Measurements from ENCODE around the gene KRTAP10-11.
"Not testable (repeated sequence)": the region's sequence is repeated elsewhere in the genome, so short reads cannot be mapped to it uniquely, and the experiment has no call there.

The KRTAP10-11 gene, protein sequence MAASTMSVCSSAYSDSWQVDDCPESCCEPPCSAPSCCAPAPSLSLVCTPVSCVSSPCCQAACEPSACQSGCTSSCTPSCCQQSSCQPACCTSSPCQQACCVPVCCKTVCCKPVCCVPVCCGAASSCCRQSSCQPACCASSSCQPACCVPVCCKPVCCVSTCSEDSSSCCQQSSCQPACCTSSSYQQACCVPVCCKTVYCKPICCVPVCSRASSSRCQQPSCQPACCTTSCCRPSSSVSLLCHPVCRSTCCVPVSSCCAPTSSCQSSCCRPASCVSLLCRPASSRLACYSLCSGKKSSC

DNA sequence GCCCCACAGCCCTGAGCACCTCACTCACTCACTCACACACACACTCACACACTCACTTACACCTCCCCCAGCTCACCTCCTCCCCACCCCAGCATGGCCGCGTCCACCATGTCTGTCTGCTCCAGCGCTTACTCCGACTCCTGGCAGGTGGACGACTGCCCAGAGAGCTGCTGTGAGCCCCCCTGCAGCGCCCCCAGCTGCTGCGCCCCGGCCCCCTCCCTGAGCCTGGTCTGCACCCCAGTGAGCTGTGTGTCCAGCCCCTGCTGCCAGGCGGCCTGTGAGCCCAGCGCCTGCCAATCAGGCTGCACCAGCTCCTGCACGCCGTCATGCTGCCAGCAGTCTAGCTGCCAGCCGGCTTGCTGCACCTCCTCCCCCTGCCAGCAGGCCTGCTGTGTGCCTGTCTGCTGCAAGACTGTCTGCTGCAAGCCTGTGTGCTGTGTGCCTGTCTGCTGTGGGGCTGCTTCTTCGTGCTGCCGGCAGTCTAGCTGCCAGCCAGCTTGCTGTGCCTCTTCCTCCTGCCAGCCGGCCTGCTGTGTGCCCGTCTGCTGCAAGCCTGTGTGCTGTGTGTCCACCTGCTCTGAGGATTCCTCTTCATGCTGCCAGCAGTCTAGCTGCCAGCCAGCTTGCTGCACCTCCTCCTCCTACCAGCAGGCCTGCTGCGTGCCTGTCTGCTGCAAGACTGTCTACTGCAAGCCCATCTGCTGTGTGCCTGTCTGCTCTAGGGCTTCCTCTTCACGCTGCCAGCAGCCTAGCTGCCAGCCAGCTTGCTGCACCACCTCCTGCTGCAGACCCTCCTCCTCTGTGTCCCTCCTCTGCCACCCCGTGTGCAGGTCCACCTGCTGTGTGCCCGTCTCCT, at the start of gene KRTAP10-11:
KRTAP10-11 (plus strand) TSS at position 49 of the 856 bp plus-strand sequence; CDS start at position 94, 45 bp downstream.
- not testable (repeated sequence) for DNase-seq (ENCODE audit: low spot score)

DNA sequence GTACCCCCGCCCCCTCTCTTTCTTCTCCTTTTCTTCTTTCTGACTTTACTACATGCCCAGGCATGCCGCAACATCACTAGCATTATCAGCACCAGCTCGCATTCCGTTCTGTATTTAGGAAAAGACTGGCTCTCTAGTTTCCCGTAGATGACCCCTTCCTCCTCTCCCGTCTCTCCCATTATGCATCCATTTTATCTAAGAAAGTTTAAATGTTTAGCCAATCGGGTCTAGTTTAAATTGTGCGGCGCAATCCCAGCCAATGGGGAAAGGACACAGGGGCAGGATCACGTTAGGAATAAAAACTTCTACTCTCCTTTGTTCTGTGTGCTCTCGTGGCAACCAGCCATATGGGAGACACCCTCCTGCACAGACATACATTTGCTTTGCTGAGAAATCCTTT, 48.2 kb upstream of the KRTAP10-11 start:
- DNase-seq (ENCODE audit: low spot score), result no peak

DNA sequence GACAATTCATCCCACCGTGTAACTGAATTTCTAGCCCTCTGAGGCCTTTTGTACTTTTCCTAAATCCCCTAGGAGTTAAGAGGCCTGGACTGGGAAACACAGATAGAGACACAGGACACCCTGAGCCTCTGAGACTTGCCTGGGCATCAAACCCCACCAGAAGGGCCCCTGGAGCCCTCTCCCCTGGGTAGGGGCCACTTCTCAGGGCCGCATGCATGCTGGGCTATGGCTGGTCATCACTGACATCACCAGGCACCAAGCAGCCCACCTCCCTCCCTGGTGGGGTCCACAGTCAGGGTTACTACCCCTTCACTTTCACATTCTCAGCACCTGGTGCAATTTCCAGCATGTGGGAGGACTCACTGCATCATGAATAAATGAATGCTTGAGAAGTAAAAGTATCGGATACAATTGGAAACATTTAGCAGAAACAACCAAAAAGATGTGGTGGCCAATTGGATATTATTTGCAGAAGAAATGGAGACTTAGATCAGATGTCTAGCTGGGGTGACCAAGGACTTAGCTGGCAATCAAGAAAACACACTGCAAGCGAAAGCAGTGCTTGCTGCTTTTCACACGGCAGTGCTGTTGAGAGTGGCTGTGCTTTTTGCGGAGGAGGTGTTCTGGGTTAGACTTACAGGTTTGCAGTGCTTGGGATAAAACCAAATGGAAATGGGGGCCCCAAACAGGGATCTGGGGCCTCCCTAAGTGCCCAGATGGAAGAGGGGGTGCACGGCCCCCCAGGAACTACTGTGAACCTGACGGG, 46.8 kb upstream of the KRTAP10-11 start:
- DNase-seq (ENCODE audit: low spot score), result no peak

DNA sequence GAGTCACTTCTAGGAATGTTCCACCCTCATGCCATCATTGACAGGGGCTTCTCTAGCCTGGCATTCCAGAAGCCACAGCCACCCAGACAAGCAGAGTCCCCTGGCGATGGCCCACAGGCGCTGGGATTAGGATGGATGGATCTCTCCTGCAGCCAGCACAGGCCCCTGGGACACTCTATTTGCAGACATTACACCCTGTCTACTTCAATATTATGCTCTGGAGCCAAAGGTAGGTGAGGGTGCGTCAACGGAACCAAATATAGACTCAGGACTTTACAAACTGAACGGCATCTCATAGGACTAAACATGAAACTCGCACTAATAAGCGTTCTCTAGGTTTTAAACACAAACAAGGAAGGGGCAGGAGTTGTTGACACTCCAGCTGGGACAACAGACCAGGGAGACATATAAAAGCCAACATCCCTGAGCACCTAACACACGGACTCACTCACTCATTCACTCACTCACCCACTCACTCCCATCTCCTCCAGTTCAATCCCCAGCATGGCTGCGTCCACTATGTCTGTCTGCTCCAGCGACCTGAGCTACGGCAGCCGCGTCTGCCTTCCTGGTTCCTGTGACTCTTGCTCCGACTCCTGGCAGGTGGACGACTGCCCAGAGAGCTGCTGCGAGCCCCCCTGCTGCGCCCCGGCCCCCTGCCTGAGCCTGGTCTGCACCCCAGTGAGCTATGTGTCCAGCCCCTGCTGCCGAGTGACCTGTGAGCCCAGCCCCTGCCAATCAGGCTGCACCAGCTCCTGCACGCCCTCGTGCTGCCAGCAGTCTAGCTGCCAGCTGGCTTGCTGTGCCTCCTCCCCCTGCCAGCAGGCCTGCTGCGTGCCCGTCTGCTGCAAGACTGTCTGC, 45.9 kb upstream of the KRTAP10-11 start, which contains the start of gene KRTAP10-7:
KRTAP10-7 (plus strand) TSS at position 480 of the 861 bp plus-strand sequence; CDS start at position 505, 25 bp downstream.
- not testable (repeated sequence) for DNase-seq (ENCODE audit: low spot score)

DNA sequence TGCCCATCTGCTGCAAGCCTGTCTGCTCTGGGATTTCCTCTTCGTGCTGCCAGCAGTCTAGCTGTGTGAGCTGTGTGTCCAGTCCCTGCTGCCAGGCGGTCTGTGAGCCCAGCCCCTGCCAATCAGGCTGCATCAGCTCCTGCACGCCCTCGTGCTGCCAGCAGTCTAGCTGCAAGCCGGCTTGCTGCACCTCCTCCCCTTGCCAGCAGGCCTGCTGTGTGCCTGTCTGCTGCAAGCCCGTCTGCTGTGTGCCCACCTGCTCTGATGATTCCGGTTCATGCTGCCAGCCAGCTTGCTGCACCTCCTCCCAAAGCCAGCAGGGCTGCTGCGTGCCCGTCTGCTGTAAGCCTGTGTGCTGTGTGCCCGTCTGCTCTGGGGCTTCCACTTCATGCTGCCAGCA, 45.1 kb upstream of the KRTAP10-11 start:
- DNase-seq (ENCODE audit: low spot score), result not testable (repeated sequence)

GRCh38 chr21:44601596-44602462, 44.4 kb upstream of the KRTAP10-11 start:
- no peak for DNase-seq (ENCODE audit: low spot score)

GRCh38 chr21:44602463-44602850, 43.8 kb upstream of the KRTAP10-11 start:
- DNase-seq (ENCODE audit: low spot score), result no peak

DNA sequence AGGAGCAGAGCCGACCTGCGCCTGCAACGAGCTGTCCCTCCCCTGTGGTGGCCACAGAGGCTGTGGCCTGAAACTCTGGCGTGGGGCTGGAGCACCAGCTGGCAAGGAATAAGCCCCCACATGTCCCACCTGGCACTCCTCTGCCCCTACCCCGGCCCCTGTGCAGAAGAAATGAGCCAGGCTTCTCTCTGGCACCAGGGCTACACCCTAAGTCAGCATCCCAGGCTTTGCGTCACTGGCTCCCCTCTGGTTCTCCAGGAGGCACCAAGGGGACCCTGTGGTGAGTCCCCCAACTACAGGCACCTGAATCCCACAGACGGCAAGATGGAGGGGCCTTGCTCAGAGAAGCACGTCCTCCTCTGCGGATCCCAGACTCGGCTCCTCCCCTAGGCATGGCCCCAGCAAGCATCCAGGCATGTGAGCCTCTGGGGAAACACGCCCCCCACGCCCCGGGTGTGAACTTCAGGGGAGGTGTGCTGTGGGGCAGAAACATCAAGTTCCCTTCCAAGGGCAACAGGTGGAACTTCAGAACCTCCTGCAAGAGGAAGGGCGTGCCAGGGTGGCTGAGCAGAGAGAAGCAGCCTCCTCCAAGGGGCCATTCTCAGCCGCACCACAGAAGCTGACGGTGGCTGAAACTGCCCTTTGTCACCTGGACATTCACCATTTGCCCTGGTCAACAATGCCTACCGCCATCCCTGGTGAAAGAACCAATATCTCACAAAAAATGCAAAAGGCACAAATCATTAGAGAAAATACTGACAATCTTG, 42.9 kb upstream of the KRTAP10-11 start:
- DNase-seq (ENCODE audit: low spot score), result no peak

DNA sequence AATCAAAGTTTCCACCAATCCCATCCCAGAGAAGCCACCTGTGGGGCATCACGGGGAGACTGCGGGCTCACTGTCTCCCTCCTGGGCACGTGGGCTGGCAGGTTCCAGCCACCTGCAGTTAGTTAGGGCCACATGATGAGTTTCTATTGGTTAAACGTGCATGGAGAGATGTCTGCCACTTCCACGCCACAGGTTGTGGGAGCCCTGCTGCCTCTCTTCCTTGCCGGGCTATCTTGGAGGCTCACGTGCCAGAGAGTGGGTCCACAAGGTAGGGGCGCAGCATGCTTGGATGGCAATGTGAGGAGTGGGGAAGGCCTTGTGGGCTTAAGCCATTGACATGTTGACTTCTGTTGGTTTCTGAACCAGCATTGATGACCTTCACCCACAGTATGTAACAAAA, 42.3 kb upstream of the KRTAP10-11 start:
- no peak for DNase-seq (ENCODE audit: low spot score)

DNA sequence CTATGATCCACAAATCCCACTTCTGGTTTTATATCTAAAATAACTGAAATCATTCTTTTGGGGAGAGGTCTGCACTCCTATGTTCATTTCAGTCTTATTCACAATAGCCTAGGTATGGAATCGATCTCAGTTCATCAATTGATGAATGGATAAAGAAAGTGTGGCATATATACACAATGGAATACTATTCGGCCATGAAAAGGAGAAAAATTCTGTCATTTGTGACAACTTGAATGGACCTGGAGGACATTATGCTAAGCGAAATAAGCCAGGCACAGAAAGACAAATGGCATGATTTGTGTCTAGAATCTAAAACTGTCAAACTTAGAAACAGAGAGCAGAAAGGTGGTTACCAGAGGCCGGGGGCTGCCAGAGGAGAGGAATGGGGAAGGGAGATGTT, 39.7 kb upstream of the KRTAP10-11 start:
- DNase-seq (ENCODE audit: low spot score), result no peak

DNA sequence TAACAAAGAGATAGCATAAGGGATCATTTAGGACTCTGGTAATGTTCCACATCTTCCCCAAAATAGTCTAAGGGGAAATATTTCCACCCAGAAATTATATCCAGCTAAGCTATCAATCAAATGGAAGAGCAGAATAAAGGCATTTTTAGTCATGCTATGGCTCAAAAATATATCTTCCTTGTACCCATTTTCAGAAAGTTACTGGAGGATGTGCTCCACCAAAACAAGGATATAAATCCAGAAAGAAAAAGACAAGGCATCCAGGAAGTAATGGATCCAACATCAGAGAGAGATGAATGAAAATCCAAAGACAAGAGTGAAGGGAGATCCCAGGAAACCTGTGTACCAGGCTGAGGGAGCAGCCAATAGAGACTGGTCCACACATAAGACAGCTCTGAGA, 37.0 kb upstream of the KRTAP10-11 start:
- DNase-seq (ENCODE audit: low spot score), result no peak

- not testable (repeated sequence) for DNase-seq (ENCODE audit: low spot score)
Measured at GRCh38 chr21:44610157-44610843, 35.9 kb upstream of the KRTAP10-11 start.

GRCh38 chr21:44611551-44611950, 34.7 kb upstream of the KRTAP10-11 start:
- no peak for DNase-seq (ENCODE audit: low spot score)

DNA sequence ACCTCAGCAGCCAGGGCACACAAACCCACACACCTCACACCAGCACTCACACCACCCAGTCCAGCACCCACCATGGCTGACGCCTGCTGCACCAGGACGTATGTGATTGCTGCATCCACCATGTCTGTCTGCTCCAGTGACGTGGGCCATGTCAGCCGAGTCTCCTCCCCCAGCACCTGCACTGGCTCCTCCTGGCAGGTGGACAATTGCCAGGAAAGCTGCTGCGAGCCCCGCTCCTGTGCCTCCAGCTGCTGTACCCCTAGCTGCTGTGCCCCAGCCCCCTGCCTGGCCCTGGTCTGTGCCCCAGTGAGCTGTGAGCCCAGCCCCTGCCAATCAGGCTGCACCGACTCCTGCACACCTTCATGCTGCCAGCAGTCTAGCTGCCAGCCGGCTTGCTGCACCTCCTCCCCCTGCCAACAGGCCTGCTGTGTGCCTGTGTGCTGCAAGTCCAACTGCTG, 34.2 kb upstream of the KRTAP10-11 start, which contains the start of gene KRTAP10-8:
KRTAP10-8 (plus strand) TSS at position 51 of the 458 bp plus-strand sequence; CDS start at position 73, 22 bp downstream.
- DNase-seq (ENCODE audit: low spot score), result no peak

GRCh38 chr21:44612669-44613229, 33.5 kb upstream of the KRTAP10-11 start:
- DNase-seq (ENCODE audit: low spot score), result no peak

- no peak for DNase-seq (ENCODE audit: low spot score)
Measured at GRCh38 chr21:44613386-44614155, 32.6 kb upstream of the KRTAP10-11 start.

- no peak for DNase-seq (ENCODE audit: low spot score)
Measured at GRCh38 chr21:44614161-44614631, 32.0 kb upstream of the KRTAP10-11 start.

All from CD4-positive, alpha-beta T cell treated with Interleukin-6 at 100 ng/mL for 8 hours (primary cell).